ENCODE measurements around the gene ACSS2. TPM values are rescaled to one million over a fixed set of nuclear protein-coding genes. Genes with fewer than 3 reads are reported as not detected.

Gene ACSS2
- total RNA-seq, 4 donors from 2014 or later, result 158 to 473 (median 267) TPM

GRCh38 chr20:34920055-34920454 lies 43.6 kb downstream of the ACSS2 start:
- H3K9me3 ChIP-seq, result no peaks in the 10 kb centered on the region
- no peaks in the 10 kb centered on the region for H3K27me3 ChIP-seq
- TF ChIP-seq POLR2A (IDR thresholded peaks at IDR 0.05), result no peak
- no peak for TF ChIP-seq CTCF (IDR thresholded peaks at IDR 0.05)
- H3K27ac ChIP-seq, result no peak overlapping the region
- peaks cover 0 to 54% (median 5%) of the 10 kb centered on the region in 3 donors for H3K36me3 ChIP-seq
- H3K4me3 ChIP-seq, result no peak overlapping the region
- H3K4me1 ChIP-seq, result peaks cover 0 to 6% (median 3%) of the 10 kb centered on the region in 4 donors
- DNase-seq, result no peak

GRCh38 chr20:34921436-34921835 lies 45.0 kb downstream of the ACSS2 start:
- Histone ChIP-seq H3K4me1 (peaks cover 0 to 6% (median 0%) of the 10 kb centered on the region in 4 donors), H3K4me3 (no peak overlapping the region), H3K36me3 (peaks cover 0 to 67% (median 5%) of the 10 kb centered on the region in 3 donors), H3K27ac (no peak overlapping the region), H3K9me3 (no peaks in the 10 kb centered on the region), H3K27me3 (no peaks in the 10 kb centered on the region)
- TF ChIP-seq POLR2A (IDR thresholded peaks at IDR 0.05) (no peak), CTCF (IDR thresholded peaks at IDR 0.05) (no peak)
- DNase-seq, result no peak

- Histone ChIP-seq H3K9me3 (no peaks in the 10 kb centered on the region), H3K4me3 (no peak overlapping the region), H3K4me1 (no peaks in the 10 kb centered on the region), H3K36me3 (peaks cover 0 to 81% (median 5%) of the 10 kb centered on the region in 3 donors), H3K27me3 (no peaks in the 10 kb centered on the region), H3K27ac (peak overlapping the region in 1 of 4 donors; percentile 10)
- no peak for DNase-seq
- TF ChIP-seq CTCF (IDR thresholded peaks at IDR 0.05) (no peak), POLR2A (IDR thresholded peaks at IDR 0.05) (no peak)
These were observed 46.4 kb downstream of the ACSS2 start for GRCh38 chr20:34922654-34923381.

GRCh38 chr20:34923414-34923813 lies 47.0 kb downstream of the ACSS2 start:
- Histone ChIP-seq H3K4me1 (no peaks in the 10 kb centered on the region), H3K36me3 (peaks cover 0 to 87% (median 5%) of the 10 kb centered on the region in 3 donors), H3K4me3 (no peak overlapping the region), H3K9me3 (no peaks in the 10 kb centered on the region), H3K27me3 (no peaks in the 10 kb centered on the region), H3K27ac (peak overlapping the region in 1 of 4 donors; percentile 10)
- no peak for DNase-seq
- TF ChIP-seq CTCF (IDR thresholded peaks at IDR 0.05), result no peak
- no peak for TF ChIP-seq POLR2A (IDR thresholded peaks at IDR 0.05)

GRCh38 chr20:34925341-34925740 lies 48.9 kb downstream of the ACSS2 start:
- Histone ChIP-seq H3K9me3 (no peaks in the 10 kb centered on the region), H3K27ac (no peak overlapping the region), H3K27me3 (no peaks in the 10 kb centered on the region), H3K4me3 (no peak overlapping the region), H3K4me1 (no peaks in the 10 kb centered on the region), H3K36me3 (peaks cover 0 to 97% (median 5%) of the 10 kb centered on the region in 3 donors)
- no peak for DNase-seq
- TF ChIP-seq POLR2A (IDR thresholded peaks at IDR 0.05) (no peak), CTCF (IDR thresholded peaks at IDR 0.05) (no peak)

Data from Peyer's patch (tissue), 4 donors.